HepG2 (cell line): ENCODE measurements around the gene SPP2. TPM values are rescaled to one million over a fixed set of nuclear protein-coding genes. Genes with fewer than 3 reads are reported as not detected.

ENCODE experiments used
- ATAC-seq: fragments of 200-7000 bp; cut with Tn5 transposase; 3 replicates; pipeline ENCODE4 v1.9.1; 2020; ENCODE audit warnings: mild to moderate bottlenecking, moderate library complexity
- BruUV-seq: library from RNA; stranded (reverse); fragments of 400-500 nt; replicated peaks from 2 replicates; lab custom pipeline; 2021; lab: Mats Ljungman, UMichigan
- CTCF ChIA-PET: fragments of 300-600 bp; formaldehyde crosslinking; extraction: SDS; loops from one replicate; lab custom pipeline; 2021; ENCODE audit warnings: low total read pairs, inconsistent platforms, low intra/inter-chr PET ratio; lab: Yijun Ruan, JAX
- POLR2A ChIA-PET: fragments of 350-600 bp; sonication (Branson Sonifier 250); formaldehyde crosslinking; loops from one replicate; lab custom pipeline; 2020; ENCODE audit warnings: antibody characterized with exemption, inconsistent platforms; lab: Yijun Ruan, JAX
- DNase-seq: peaks from one replicate; pipeline ENCODE4 v3.0.0-alpha.2; 2015; ENCODE audit warnings: low spot score
- FAIRE-seq: peaks from 3 replicates; lab custom pipeline; 2011; peaks lifted over from hg19 to GRCh38; lab: Jason Lieb, UNC
- H2AFZ ChIP-seq: one replicate; pipeline ENCODE4 v1.6.1; 2011; ENCODE audit warnings: low read length, inconsistent platforms
- H3K27ac ChIP-seq: fragments of 300-600 bp; 3 replicates; pipeline ENCODE4 v1.8.0; 2011; ENCODE audit warnings: mixed run types, mild to moderate bottlenecking, mixed read lengths, low read length, inconsistent platforms; ENCODE audit not compliant: insufficient read depth; ENCODE audit errors: extremely low read length
- H3K27me3 ChIP-seq, 2 experiments: fragments of 200-600 bp in 1 of 2; 2 replicates in 1 of 2; 3 replicates in 1 of 2; pipeline versions ENCODE4 v1.6.0 to v1.8.0; 2011; ENCODE audit warnings: low read length in 2 of 2, mild to moderate bottlenecking in 2 of 2, moderate library complexity in 2 of 2, inconsistent platforms in 1 of 2; ENCODE audit not compliant: insufficient read depth in 2 of 2, control insufficient read depth in 1 of 2
- H3K36me3 ChIP-seq, 2 experiments: fragments of 200-600 bp in 1 of 2; replicated peaks in 1 of 2; 2 replicates in 1 of 2; 3 replicates in 1 of 2; pipeline versions ENCODE4 v1.5.1 to v1.8.0; 2011; ENCODE audit warnings: low read length in 2 of 2, inconsistent platforms in 1 of 2; ENCODE audit not compliant: insufficient read depth in 2 of 2, control insufficient read depth in 1 of 2
- H3K4me1 ChIP-seq: 2 replicates; pipeline ENCODE4 v1.5.1; 2012; ENCODE audit warnings: low read length, inconsistent platforms; ENCODE audit not compliant: insufficient read depth
- H3K4me2 ChIP-seq: 2 replicates; pipeline ENCODE4 v1.6.0; 2011; ENCODE audit warnings: low read depth, low read length, inconsistent platforms
- H3K4me3 ChIP-seq, 3 experiments: fragments of 200-600 bp in 1 of 3; sonication (generic), shearing (Covaris generic) in 1 of 3; replicated peaks in 1 of 3; 2 replicates each; pipeline ENCODE4 v1.5.1; 2011 to 2016; ENCODE audit warnings: low read length in 3 of 3, inconsistent platforms in 2 of 3, low read depth in 2 of 3, mild to moderate bottlenecking in 2 of 3, control low read depth in 1 of 3, mixed read lengths in 1 of 3; ENCODE audit not compliant: insufficient read depth in 1 of 3
- H3K79me2 ChIP-seq: one replicate; pipeline ENCODE4 v1.6.1; 2011; ENCODE audit warnings: low read length, inconsistent platforms; ENCODE audit not compliant: insufficient read depth
- H3K9ac ChIP-seq: 2 replicates; pipeline ENCODE4 v1.6.0; 2011; ENCODE audit warnings: mild to moderate bottlenecking, low read depth, low read length, inconsistent platforms; ENCODE audit not compliant: insufficient read depth
- H3K9me3 ChIP-seq: 2 replicates; pipeline ENCODE4 v1.5.1; 2012; ENCODE audit warnings: mild to moderate bottlenecking, low read length
- H4K20me1 ChIP-seq: 2 replicates; pipeline ENCODE4 v1.6.0; 2011; ENCODE audit warnings: inconsistent platforms, mild to moderate bottlenecking, low read length, moderate library complexity; ENCODE audit not compliant: insufficient read depth
- GTF2F1 ChIP-seq: fragments of 150-350 bp; IDR thresholded peaks from 2 replicates; pipeline ENCODE4 v1.6.1; 2014; ENCODE audit warnings: low read length
- MLLT10 ChIP-seq: sonication (generic); formaldehyde crosslinking; IDR thresholded peaks from 2 replicates; pipeline ENCODE4 v1.4.0; 2020; ENCODE audit warnings: missing genetic modification reagents
- SRF ChIP-seq: IDR thresholded peaks from 2 replicates; pipeline ENCODE4 v1.6.1; 2011; ENCODE audit warnings: mild to moderate bottlenecking, low read depth, low read length, moderate library complexity
- ZSCAN21 ChIP-seq: sonication (generic); formaldehyde crosslinking; IDR thresholded peaks from 2 replicates; pipeline ENCODE4 v1.8.0; 2022; ENCODE audit warnings: mild to moderate bottlenecking, missing genetic modification reagents, moderate library complexity, borderline replicate concordance
- WGBS: methylation state at CpG from one replicate; pipeline ENCODE4 v1.1.6; 2017; ENCODE audit warnings: low lambda C conversion rate; 5-methylcytosine and 5-hydroxymethylcytosine counted together
- in situ Hi-C: cut with HindIII; loops from 2 replicates; pipeline ENCODE4 v1.10.0; 2017; ENCODE audit warnings: low pct_unique_long_range_greater_than_20kb; ENCODE audit not compliant: extremely low pct_ligation_motif_present
- intact Hi-C: fragments of 100-400 bp; cut with micrococcal nuclease; formaldehyde crosslinking; loops from one replicate; pipeline ENCODE4 v1.10.0; 2022; ENCODE audit not compliant: unreplicated experiment
- polyA plus RNA-seq, 8 experiments: library from polyadenylated mRNA; depleted of rRNA in 3 of 8; stranded (reverse) in 7 of 8; unstranded in 1 of 8; fragments of >200 nt; fragmentation: Illumina TruSeq in 4 of 8; extraction: Trizol in 4 of 8; gene quantifications; 2 replicates each; pipeline versions ENCODE4 v1.2.1 to v1.2.3, GENCODE V29; 2011 to 2016; ENCODE audit warnings: low read depth in 4 of 8, missing spikeins in 1 of 8, mixed read lengths in 1 of 8; ENCODE audit not compliant: insufficient read depth in 1 of 8
- total RNA-seq, 5 experiments: library from RNA; depleted of rRNA; stranded (reverse); fragments of >200 nt; fragmentation: Illumina TruSeq; extraction: Trizol; gene quantifications; 2 replicates each; pipeline ENCODE4 v1.2.3, GENCODE V29; 2016; ENCODE audit warnings: low read depth in 1 of 5
- TF ChIP-seq, protein P1 (sequence below): sonication (generic); formaldehyde crosslinking; IDR thresholded peaks from 2 replicates; pipeline ENCODE4 v1.5.0; 2020; ENCODE audit warnings: mild to moderate bottlenecking, missing genetic modification reagents, borderline replicate concordance

SPP2 gene
- total and polyA plus RNA-seq, 2 of the 13 experiments (the other 11 are each of a cell fraction or from before 2014, with no cell fraction given) = not detected

DNA sequence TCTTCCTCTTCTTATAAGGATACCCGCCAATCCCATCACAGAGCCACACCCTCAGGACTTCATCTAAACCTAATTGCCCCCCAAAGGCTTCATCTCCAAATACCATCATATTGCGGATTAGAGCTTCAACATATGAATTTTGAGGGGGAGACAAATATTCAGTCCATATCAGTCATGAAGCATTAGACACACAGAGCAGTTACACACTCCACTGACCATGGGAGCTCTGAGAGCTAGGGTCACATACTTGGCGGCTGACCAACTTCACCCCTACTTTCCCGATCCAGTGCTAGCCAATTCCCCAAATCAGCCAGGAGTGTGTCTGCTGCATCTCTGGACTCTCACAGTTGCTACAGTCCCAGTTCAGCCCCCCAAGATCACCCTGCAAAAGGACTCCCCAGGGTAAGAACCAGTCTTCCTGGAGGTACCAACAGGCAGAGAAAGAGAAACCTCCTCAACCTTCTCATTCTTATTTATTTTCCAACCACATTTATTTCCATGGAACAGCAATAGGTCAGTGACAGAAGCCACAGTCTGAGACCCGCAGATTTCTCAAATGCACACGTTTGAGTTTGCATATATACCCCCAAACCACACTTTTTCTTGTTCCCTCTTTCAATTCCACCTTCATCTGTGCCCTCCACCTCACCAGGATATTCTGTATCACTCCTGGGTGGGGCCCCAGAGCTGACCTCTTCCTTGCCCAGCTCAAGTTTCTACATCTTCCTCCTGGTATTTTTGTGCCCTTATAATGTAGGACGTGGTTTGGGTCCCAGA lies 33.3 kb downstream of the SPP2 start:
- Histone ChIP-seq H3K4me2 (no peak overlapping the region), H3K27ac (no peak overlapping the region), H3K79me2 (no peaks in the 10 kb centered on the region), H3K4me3 (no peak overlapping the region), H3K36me3 (no peaks in the 10 kb centered on the region), H4K20me1 (no peaks in the 10 kb centered on the region), H3K9ac (no peak overlapping the region), H3K27me3 (no peaks in the 10 kb centered on the region; a peak in 1 of 5 replicates), H2AFZ (no peak overlapping the region), H3K4me1 (0 out of 2 replicates have a peak, but pooled peaks cover 11% of the 10 kb centered on the region), H3K9me3 (no peaks in the 10 kb centered on the region)
- BruUV-seq = no TSS peak
- in situ Hi-C loops = no loop called here
- intact Hi-C loops = no loop called here
- 34% methylated on average over 7 of the region's 7 CpGs for WGBS
- no peak for ATAC-seq
- no peak for FAIRE-seq
- POLR2A ChIA-PET = no interaction called here
- CTCF ChIA-PET = no interaction called here
- TF ChIP-seq SRF (no peak), MLLT10 (CRISPR knock-in tag) (no peak), ZSCAN21 (CRISPR knock-in tag) (no peak), GTF2F1 (no peak)
- TF ChIP-seq, protein P1, sequence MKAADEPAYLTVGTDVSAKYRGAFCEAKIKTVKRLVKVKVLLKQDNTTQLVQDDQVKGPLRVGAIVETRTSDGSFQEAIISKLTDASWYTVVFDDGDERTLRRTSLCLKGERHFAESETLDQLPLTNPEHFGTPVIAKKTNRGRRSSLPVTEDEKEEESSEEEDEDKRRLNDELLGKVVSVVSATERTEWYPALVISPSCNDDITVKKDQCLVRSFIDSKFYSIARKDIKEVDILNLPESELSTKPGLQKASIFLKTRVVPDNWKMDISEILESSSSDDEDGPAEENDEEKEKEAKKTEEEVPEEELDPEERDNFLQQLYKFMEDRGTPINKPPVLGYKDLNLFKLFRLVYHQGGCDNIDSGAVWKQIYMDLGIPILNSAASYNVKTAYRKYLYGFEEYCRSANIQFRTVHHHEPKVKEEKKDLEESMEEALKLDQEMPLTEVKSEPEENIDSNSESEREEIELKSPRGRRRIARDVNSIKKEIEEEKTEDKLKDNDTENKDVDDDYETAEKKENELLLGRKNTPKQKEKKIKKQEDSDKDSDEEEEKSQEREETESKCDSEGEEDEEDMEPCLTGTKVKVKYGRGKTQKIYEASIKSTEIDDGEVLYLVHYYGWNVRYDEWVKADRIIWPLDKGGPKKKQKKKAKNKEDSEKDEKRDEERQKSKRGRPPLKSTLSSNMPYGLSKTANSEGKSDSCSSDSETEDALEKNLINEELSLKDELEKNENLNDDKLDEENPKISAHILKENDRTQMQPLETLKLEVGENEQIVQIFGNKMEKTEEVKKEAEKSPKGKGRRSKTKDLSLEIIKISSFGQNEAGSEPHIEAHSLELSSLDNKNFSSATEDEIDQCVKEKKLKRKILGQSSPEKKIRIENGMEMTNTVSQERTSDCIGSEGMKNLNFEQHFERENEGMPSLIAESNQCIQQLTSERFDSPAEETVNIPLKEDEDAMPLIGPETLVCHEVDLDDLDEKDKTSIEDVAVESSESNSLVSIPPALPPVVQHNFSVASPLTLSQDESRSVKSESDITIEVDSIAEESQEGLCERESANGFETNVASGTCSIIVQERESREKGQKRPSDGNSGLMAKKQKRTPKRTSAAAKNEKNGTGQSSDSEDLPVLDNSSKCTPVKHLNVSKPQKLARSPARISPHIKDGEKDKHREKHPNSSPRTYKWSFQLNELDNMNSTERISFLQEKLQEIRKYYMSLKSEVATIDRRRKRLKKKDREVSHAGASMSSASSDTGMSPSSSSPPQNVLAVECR (CRISPR knock-in tag) = no peak
- DNase-seq = no peak
